Measurements from ENCODE around the gene CLIP2. TPM values are rescaled to one million over a fixed set of nuclear protein-coding genes. Genes with fewer than 3 reads are reported as not detected.

The CLIP2 gene
- total RNA-seq, 1 experiment from 2014 or later: 37.9 TPM

DNA sequence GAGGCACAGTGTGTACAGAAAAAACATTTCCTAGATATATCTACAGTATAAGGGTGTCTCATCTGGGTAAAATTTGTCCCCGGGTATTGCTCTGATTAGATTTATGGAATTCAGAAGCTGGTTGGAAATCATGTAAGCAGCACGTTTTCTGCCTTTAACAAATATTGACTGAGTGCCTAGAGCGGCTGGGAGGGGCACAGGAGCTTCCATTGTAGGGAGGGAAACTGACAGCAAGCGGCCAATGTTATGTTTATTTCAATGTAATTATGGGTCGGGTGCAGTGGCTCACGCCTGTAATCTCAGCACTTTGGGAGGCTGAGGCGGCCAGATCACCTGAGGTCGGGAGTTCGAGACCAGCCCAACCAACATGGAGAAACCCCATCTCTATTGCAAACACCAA lies 30.6 kb upstream of the CLIP2 start:
- Histone ChIP-seq H3K4me3 (no peak overlapping the region), H3K36me3 (ENCODE audit: low read depth) (no peaks in the 10 kb centered on the region), H3K4me2 (no peak overlapping the region), H2AFZ (no peak overlapping the region), H3K9me2 (ENCODE audit: insufficient read depth) (no peaks in the 10 kb centered on the region), H3K9me3 (ENCODE audit: insufficient read depth, low read depth) (no peaks in the 10 kb centered on the region), H3K4me1 (replicated peaks; ENCODE audit: insufficient read depth) (peaks cover 31% of the 10 kb centered on the region), H3K27me3 (ENCODE audit: insufficient read depth, low read depth) (no peaks in the 10 kb centered on the region), H3F3A (ENCODE audit: insufficient read depth, low read depth) (peaks cover 34% of the 10 kb centered on the region), H3K79me2 (ENCODE audit: low read depth) (peaks cover 26% of the 10 kb centered on the region), H3K27ac (no peak overlapping the region), H4K20me1 (ENCODE audit: insufficient read depth) (no peaks in the 10 kb centered on the region)
- TF ChIP-seq, protein P1, sequence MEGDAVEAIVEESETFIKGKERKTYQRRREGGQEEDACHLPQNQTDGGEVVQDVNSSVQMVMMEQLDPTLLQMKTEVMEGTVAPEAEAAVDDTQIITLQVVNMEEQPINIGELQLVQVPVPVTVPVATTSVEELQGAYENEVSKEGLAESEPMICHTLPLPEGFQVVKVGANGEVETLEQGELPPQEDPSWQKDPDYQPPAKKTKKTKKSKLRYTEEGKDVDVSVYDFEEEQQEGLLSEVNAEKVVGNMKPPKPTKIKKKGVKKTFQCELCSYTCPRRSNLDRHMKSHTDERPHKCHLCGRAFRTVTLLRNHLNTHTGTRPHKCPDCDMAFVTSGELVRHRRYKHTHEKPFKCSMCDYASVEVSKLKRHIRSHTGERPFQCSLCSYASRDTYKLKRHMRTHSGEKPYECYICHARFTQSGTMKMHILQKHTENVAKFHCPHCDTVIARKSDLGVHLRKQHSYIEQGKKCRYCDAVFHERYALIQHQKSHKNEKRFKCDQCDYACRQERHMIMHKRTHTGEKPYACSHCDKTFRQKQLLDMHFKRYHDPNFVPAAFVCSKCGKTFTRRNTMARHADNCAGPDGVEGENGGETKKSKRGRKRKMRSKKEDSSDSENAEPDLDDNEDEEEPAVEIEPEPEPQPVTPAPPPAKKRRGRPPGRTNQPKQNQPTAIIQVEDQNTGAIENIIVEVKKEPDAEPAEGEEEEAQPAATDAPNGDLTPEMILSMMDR (conservative IDR thresholded peaks at IDR 0.05): no peak
- no peak for TF ChIP-seq EZH2 (IDR thresholded peaks at IDR 0.05; ENCODE audit: low read depth)
- CTCF ChIA-PET: no interaction called here
- no peak for DNase-seq
- intact Hi-C loops (cut with micrococcal nuclease; ENCODE audit: unreplicated experiment): no loop called here
- POLR2A ChIA-PET (ENCODE audit: unreplicated experiment): no interaction called here
- no TSS peak for BruUV-seq (replicated peaks)

DNA sequence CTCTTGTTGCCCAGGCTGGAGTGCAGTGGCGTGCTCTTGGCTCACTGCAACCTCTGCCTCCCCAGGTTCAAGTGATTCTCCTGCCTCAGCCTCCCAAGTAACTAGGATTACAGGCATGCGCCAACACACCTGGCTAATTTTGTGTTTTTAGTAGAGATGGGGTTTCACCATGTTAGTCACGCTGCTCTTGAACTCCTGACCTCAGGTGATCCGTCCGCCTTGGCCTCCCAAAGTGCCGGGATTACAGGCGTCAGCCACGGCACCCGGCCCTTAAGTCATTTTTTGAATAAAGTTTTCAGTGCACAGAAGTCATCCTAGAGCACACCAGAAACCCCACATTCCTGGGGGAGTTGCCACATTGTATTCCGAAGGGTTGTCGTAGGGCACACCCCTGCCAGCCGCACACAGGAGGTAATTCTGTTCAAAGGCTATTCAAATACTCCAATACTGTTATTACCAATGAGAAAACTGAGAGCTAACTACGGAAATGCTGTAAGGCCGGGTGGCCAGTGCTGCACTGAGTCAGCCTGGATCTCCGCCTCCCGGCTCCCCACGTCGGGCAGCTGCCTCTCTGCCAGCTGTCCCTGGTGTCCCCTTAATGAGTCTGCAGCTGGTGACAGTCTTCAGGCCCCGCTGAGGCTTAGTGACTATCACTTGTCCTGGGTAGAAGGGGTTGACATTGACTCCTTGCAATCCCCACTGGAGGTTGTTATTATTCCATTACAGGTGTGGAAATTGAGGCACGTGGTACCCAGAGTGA lies 26.4 kb upstream of the CLIP2 start:
- H3K4me1 ChIP-seq (replicated peaks; ENCODE audit: insufficient read depth): peaks cover 23% of the 10 kb centered on the region
- H3K4me2 ChIP-seq: peak overlapping the region; percentile 72
- ChIA-PET CTCF (no interaction called here), POLR2A (ENCODE audit: unreplicated experiment) (no interaction called here)
- peaks cover 24% of the 10 kb centered on the region for H3F3A ChIP-seq (ENCODE audit: insufficient read depth, low read depth)
- H3K27ac ChIP-seq: peak overlapping the region; percentile 89
- intact Hi-C loops (cut with micrococcal nuclease; ENCODE audit: unreplicated experiment): no loop called here
- TF ChIP-seq EZH2 (IDR thresholded peaks at IDR 0.05; ENCODE audit: low read depth): no peak
- TF ChIP-seq, protein P1 (conservative IDR thresholded peaks at IDR 0.05): no peak
- H4K20me1 ChIP-seq (ENCODE audit: insufficient read depth): no peaks in the 10 kb centered on the region
- peak overlapping the region; percentile 35; the same call in 1 of the 2 replicates for H2AFZ ChIP-seq
- H3K9me3 ChIP-seq (ENCODE audit: insufficient read depth, low read depth): no peaks in the 10 kb centered on the region
- H3K9me2 ChIP-seq (ENCODE audit: insufficient read depth): no peaks in the 10 kb centered on the region
- H3K36me3 ChIP-seq (ENCODE audit: low read depth): no peaks in the 10 kb centered on the region
- peak overlapping the region; percentile 33; the same call in 1 of the 2 replicates for H3K4me3 ChIP-seq
- no peaks in the 10 kb centered on the region for H3K79me2 ChIP-seq (ENCODE audit: low read depth)
- H3K27me3 ChIP-seq (ENCODE audit: insufficient read depth, low read depth): no peaks in the 10 kb centered on the region
- peak; percentile 72 to 95 for DNase-seq
- no TSS peak for BruUV-seq (replicated peaks)

DNA sequence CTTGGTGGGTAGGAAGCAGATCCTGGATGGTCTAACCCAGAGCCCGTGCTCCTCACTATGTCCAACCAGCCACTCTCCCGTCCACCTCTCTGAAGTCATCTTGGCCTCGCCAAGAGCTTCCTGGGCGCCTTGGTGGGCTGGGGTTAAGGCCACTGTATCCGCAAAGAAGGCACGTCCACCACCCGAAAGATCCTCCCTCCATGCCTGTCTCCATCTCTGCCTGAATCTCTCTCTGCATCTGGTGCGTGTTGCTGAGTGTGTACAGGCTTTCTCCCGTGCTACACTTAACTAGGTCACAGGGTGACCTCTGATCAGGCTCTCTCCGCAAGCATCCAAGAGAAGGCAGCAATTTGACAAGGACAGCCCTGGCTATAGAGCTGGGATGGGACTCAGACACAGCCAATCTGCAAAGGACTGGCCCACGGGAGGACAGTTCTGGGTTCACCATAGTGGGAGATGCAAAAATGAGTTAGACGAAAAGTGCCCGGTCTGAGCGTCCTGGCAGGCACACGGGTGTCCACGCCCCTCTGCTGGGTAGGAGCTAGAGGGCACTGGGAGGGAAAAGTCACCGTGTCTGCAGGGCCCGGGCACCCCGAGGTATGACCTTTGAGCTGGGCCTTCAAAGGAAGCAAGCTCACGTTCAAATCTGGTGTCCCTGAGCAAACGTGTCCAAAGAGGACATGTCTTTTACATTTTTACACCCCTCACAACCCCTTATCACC lies 25.6 kb upstream of the CLIP2 start:
- peak overlapping the region; percentile 89 for H3K27ac ChIP-seq
- DNase-seq: no peak
- peak overlapping the region; percentile 72 for H3K4me2 ChIP-seq
- CTCF ChIA-PET: no interaction called here
- no peak overlapping the region for H3K4me3 ChIP-seq
- BruUV-seq (replicated peaks): no TSS peak
- no peaks in the 10 kb centered on the region for H4K20me1 ChIP-seq (ENCODE audit: insufficient read depth)
- no peaks in the 10 kb centered on the region for H3K27me3 ChIP-seq (ENCODE audit: insufficient read depth, low read depth)
- no peaks in the 10 kb centered on the region for H3K79me2 ChIP-seq (ENCODE audit: low read depth)
- TF ChIP-seq, protein P1 (conservative IDR thresholded peaks at IDR 0.05): no peak
- no peak for TF ChIP-seq EZH2 (IDR thresholded peaks at IDR 0.05; ENCODE audit: low read depth)
- H3F3A ChIP-seq (ENCODE audit: insufficient read depth, low read depth): peaks cover 31% of the 10 kb centered on the region
- no peaks in the 10 kb centered on the region for H3K9me2 ChIP-seq (ENCODE audit: insufficient read depth)
- H3K36me3 ChIP-seq (ENCODE audit: low read depth): no peaks in the 10 kb centered on the region
- intact Hi-C loops (cut with micrococcal nuclease; ENCODE audit: unreplicated experiment): no loop called here
- POLR2A ChIA-PET (ENCODE audit: unreplicated experiment): interaction anchor here (0.6 kb wide), 2 partner anchors 9 to 24 kb away, joined by 3 to 4 read pairs; partner anchors contain the start of gene RFC2
- H3K9me3 ChIP-seq (ENCODE audit: insufficient read depth, low read depth): no peaks in the 10 kb centered on the region
- H2AFZ ChIP-seq: no peak overlapping the region
- H3K4me1 ChIP-seq (replicated peaks; ENCODE audit: insufficient read depth): peaks cover 23% of the 10 kb centered on the region

Measured in PC-9 (cell line).